Trophoblast cell (in vitro differentiated cells and primary cell): ENCODE results near the gene OLFM2.

Experiments
- DNase-seq, 2 donors: peaks; one replicate each; pipeline ENCODE4 v3.0.0-alpha.2; 2016
- H2AFZ ChIP-seq: 2 replicates; pipeline ENCODE4 v1.6.1; 2013; ENCODE audit warnings: low read length, moderate library complexity, mild to moderate bottlenecking; ENCODE audit not compliant: insufficient read depth, poor library complexity
- H2AK5ac ChIP-seq: 2 replicates; pipeline ENCODE4 v1.6.1; 2013; ENCODE audit warnings: mild to moderate bottlenecking, low read length
- H2BK120ac ChIP-seq: 2 replicates; pipeline ENCODE4 v1.6.1; 2013; ENCODE audit warnings: low read length, mild to moderate bottlenecking, moderate library complexity; ENCODE audit not compliant: insufficient read depth, poor library complexity
- H2BK12ac ChIP-seq: 2 replicates; pipeline ENCODE4 v1.6.1; 2013; ENCODE audit warnings: mild to moderate bottlenecking, low read length, moderate library complexity
- H2BK5ac ChIP-seq: 2 replicates; pipeline ENCODE4 v1.6.1; 2013; ENCODE audit warnings: low read length, low read depth, moderate library complexity, mild to moderate bottlenecking; ENCODE audit not compliant: poor library complexity
- H3K14ac ChIP-seq: 2 replicates; pipeline ENCODE4 v1.6.1; 2013; ENCODE audit warnings: mild to moderate bottlenecking, low read length
- H3K18ac ChIP-seq: 2 replicates; pipeline ENCODE4 v1.6.1; 2013; ENCODE audit warnings: mild to moderate bottlenecking, low read length
- H3K23ac ChIP-seq: 2 replicates; pipeline ENCODE4 v1.6.1; 2013; ENCODE audit warnings: low read length
- H3K27ac ChIP-seq: 2 replicates; pipeline ENCODE4 v1.5.1; 2013; ENCODE audit warnings: low read depth, mild to moderate bottlenecking, inconsistent platforms, low read length, moderate library complexity
- H3K27me3 ChIP-seq: 2 replicates; pipeline ENCODE4 v1.6.1; 2013; ENCODE audit warnings: inconsistent platforms, mild to moderate bottlenecking, low read length, moderate library complexity; ENCODE audit not compliant: insufficient read depth
- H3K36me3 ChIP-seq, 2 experiments: 1 replicate in 1 of 2; 2 replicates in 1 of 2; pipeline ENCODE4 v1.6.1; 2013; ENCODE audit warnings: low read length in 2 of 2, mild to moderate bottlenecking in 2 of 2, moderate library complexity in 1 of 2; ENCODE audit not compliant: insufficient read depth in 2 of 2, control insufficient read depth in 1 of 2
- H3K4ac ChIP-seq: 2 replicates; pipeline ENCODE4 v1.6.1; 2013; ENCODE audit warnings: low read depth, mild to moderate bottlenecking, low read length, moderate library complexity
- H3K4me1 ChIP-seq, 2 experiments: 1 replicate in 1 of 2; 2 replicates in 1 of 2; pipeline ENCODE4 v1.6.1; 2013; ENCODE audit warnings: low read length in 2 of 2, mild to moderate bottlenecking in 2 of 2, moderate library complexity in 1 of 2; ENCODE audit not compliant: insufficient read depth in 2 of 2, control insufficient read depth in 1 of 2
- H3K4me2 ChIP-seq: 2 replicates; pipeline ENCODE4 v1.6.1; 2013; ENCODE audit warnings: inconsistent platforms, mild to moderate bottlenecking, low read length, moderate library complexity
- H3K4me3 ChIP-seq: 2 replicates; pipeline ENCODE4 v1.5.1; 2013; ENCODE audit warnings: mild to moderate bottlenecking, low read depth, low read length, inconsistent platforms
- H3K79me1 ChIP-seq: one replicate; pipeline ENCODE4 v1.6.1; 2013; ENCODE audit warnings: low read length
- H3K79me2 ChIP-seq: 2 replicates; pipeline ENCODE4 v1.6.1; 2013; ENCODE audit warnings: low read length, mild to moderate bottlenecking; ENCODE audit not compliant: control insufficient read depth, insufficient read depth, poor library complexity
- H3K9ac ChIP-seq: 2 replicates; pipeline ENCODE4 v1.6.1; 2013; ENCODE audit warnings: mild to moderate bottlenecking, low read length
- H3K9me3 ChIP-seq: 2 replicates; pipeline ENCODE4 v1.6.1; 2013; ENCODE audit warnings: low read depth, mild to moderate bottlenecking, control low read depth, inconsistent platforms, low read length; ENCODE audit not compliant: insufficient read depth
- H4K12ac ChIP-seq: 2 replicates; pipeline ENCODE4 v1.6.1; 2013; ENCODE audit warnings: low read depth, mild to moderate bottlenecking, low read length, moderate library complexity
- H4K8ac ChIP-seq: 2 replicates; pipeline ENCODE4 v1.6.1; 2013; ENCODE audit warnings: low read depth, mild to moderate bottlenecking, low read length, moderate library complexity
- H4K91ac ChIP-seq: one replicate; pipeline ENCODE4 v1.6.1; 2013; ENCODE audit warnings: low read depth, mild to moderate bottlenecking, low read length, moderate library complexity
- WGBS: extraction: QIAGEN DNeasy Blood & Tissue Kit; methylation state at CpG from one replicate; pipeline ENCODE4 v1.1.7; 2013; ENCODE audit warnings: missing lambda C conversion rate; ENCODE audit not compliant: insufficient read length, insufficient coverage; ENCODE audit errors: extremely low coverage; 5-methylcytosine and 5-hydroxymethylcytosine counted together

Gene OLFM2

DNA sequence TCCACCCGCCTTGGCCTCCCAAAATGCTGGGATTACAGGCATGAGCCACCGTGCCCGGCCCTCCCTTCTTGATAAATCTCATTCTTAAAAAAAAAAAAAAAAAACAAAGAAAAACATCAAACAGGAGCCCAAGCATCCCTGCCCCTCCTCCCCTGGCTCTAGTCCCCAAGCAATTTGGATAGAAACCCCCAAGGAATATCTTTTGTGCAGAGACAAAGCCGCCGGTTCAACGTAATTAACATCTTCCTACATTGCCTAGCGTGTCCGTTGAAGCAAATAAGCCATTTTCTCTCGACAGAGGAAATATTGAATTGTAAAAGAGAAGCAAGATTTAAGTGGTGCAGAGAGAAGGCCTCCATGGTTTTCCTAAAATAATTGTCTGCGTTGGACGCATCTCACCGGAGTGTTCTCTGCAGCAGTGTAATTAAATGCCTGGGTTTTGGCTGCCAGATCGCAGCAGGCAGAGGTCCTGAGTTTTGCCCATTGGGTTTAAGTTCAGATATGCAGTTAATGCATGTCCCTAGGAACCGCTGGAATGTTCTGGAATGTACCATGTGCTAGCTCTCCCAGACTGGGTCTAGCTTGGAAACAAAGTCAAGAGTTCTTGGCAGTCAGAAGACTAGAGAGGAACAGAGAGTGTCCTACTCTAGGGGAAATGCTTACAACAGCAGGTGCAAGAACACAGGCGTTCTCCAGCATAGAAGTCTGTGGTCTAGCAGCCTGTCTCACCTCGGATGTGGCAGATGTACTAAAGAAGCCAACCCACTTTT, 70.4 kb downstream of the OLFM2 start:
- Histone ChIP-seq H4K8ac (no peak overlapping the region), H3K18ac (no peak overlapping the region), H3K9me3 (peaks cover 2% of the 10 kb centered on the region), H3K36me3 (no peaks in the 10 kb centered on the region), H3K27me3 (no peaks in the 10 kb centered on the region), H3K4me2 (no peak overlapping the region), H2BK5ac (no peak overlapping the region), H3K79me2 (no peaks in the 10 kb centered on the region), H3K23ac (no peak overlapping the region), H2AK5ac (no peak overlapping the region), H3K14ac (no peak overlapping the region), H2BK120ac (no peak overlapping the region), H3K4me3 (no peak overlapping the region), H3K4ac (no peak overlapping the region), H3K9ac (no peak overlapping the region), H4K91ac (no peak overlapping the region), H2AFZ (no peak overlapping the region), H2BK12ac (no peak overlapping the region), H4K12ac (no peak overlapping the region), H3K79me1 (no peaks in the 10 kb centered on the region), H3K4me1 (no peaks in the 10 kb centered on the region), H3K27ac (no peak overlapping the region)
- WGBS = no CpG with 5 or more reads among the region's 16 CpGs
- DNase-seq = no peak

DNA sequence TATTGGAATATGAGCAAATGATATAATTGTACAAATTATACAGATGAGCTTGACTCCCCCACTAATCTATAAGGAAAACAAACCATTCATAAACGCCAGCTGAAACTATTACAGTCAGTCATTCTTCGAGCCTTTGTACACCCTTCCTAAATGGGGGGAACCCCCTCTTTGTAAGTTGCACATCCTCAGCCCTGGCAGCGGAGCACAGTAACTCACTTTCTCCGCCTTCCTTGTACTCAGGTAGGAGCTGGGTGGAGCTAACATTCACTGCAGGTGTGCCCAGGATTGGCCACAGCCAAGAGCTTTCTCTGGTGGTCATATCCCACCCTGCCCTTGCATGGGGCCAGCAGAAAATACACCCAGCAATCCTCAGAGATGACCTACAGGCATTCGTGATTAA, 72.6 kb downstream of the OLFM2 start:
- no peak overlapping the region for H2BK120ac ChIP-seq
- no peak overlapping the region for H3K27ac ChIP-seq
- no peaks in the 10 kb centered on the region for H3K9me3 ChIP-seq
- H2BK5ac ChIP-seq = no peak overlapping the region
- no peaks in the 10 kb centered on the region for H3K4me1 ChIP-seq
- no peak overlapping the region for H2AK5ac ChIP-seq
- H4K8ac ChIP-seq = no peak overlapping the region
- H3K4ac ChIP-seq = no peak overlapping the region
- no peak overlapping the region for H2BK12ac ChIP-seq
- no peak overlapping the region for H3K14ac ChIP-seq
- no peak overlapping the region for H4K12ac ChIP-seq
- H3K9ac ChIP-seq = no peak overlapping the region
- DNase-seq = no peak
- H3K23ac ChIP-seq = no peak overlapping the region
- no peaks in the 10 kb centered on the region for H3K36me3 ChIP-seq
- no peaks in the 10 kb centered on the region for H3K79me2 ChIP-seq
- no peak overlapping the region for H3K4me2 ChIP-seq
- no peaks in the 10 kb centered on the region for H3K79me1 ChIP-seq
- no peak overlapping the region for H4K91ac ChIP-seq
- no peaks in the 10 kb centered on the region for H3K27me3 ChIP-seq
- no CpG with 5 or more reads among the region's 5 CpGs for WGBS
- H3K18ac ChIP-seq = no peak overlapping the region
- no peak overlapping the region for H2AFZ ChIP-seq
- no peak overlapping the region for H3K4me3 ChIP-seq

DNA sequence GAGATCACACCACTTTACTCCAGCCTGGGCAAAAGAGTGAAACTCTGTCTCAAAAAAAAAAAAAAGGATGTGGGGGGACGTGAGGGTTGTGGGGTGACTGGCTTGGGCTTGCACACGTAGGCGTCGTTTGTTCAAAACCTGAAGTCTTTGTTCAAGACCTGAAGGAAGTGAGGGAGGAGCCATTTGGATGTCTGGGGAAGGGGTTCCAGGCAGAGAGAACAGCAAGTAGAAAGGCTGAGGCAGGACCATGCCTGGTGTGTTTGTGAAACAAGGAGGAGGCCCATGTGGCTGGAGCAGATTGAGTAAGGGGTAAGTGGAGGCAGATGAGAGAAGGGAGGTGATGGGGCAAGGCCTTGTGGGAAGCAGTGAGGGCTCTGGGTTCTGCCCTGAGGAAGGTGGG, 73.4 kb downstream of the OLFM2 start:
- H3K9ac ChIP-seq = no peak overlapping the region
- no CpG with 5 or more reads among the region's 4 CpGs for WGBS
- no peak for DNase-seq
- H4K12ac ChIP-seq = no peak overlapping the region
- H2BK120ac ChIP-seq = no peak overlapping the region
- no peaks in the 10 kb centered on the region for H3K27me3 ChIP-seq
- H3K79me2 ChIP-seq = no peaks in the 10 kb centered on the region
- no peak overlapping the region for H3K14ac ChIP-seq
- no peaks in the 10 kb centered on the region for H3K36me3 ChIP-seq
- no peak overlapping the region for H4K8ac ChIP-seq
- H3K18ac ChIP-seq = no peak overlapping the region
- no peak overlapping the region for H3K4ac ChIP-seq
- H4K91ac ChIP-seq = no peak overlapping the region
- H2AFZ ChIP-seq = no peak overlapping the region
- H2AK5ac ChIP-seq = no peak overlapping the region
- no peaks in the 10 kb centered on the region for H3K79me1 ChIP-seq
- no peak overlapping the region for H2BK12ac ChIP-seq
- H2BK5ac ChIP-seq = no peak overlapping the region
- H3K4me3 ChIP-seq = no peak overlapping the region
- H3K4me2 ChIP-seq = no peak overlapping the region
- H3K9me3 ChIP-seq = no peaks in the 10 kb centered on the region
- no peak overlapping the region for H3K27ac ChIP-seq
- H3K23ac ChIP-seq = no peak overlapping the region
- peaks cover under 1% of the 10 kb centered on the region in 2 experiments for H3K4me1 ChIP-seq

DNA sequence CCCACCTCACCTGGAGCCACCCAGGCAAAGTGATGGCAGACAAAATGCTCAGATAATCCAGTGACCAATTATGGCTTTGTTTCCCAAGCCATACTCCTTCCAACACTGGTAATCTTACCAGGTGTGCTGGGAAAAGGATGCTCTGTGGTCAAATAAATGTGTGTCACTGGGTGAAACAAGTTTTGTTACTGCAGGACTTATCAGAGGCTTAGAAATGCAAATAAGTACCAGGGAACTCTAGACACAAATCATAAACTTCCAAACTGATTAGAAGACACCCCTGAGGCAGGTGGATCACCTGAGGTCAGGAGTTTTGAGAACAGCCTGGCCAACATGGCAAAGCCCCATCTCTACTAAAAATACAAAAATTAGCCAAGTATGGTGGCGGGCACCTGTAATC, 74.8 kb downstream of the OLFM2 start:
- Histone ChIP-seq H2BK5ac (no peak overlapping the region), H3K4me2 (no peak overlapping the region), H4K91ac (no peak overlapping the region), H2AK5ac (no peak overlapping the region), H3K79me1 (no peaks in the 10 kb centered on the region), H3K14ac (no peak overlapping the region), H2BK120ac (no peak overlapping the region), H3K36me3 (peaks cover 0 to 4% of the 10 kb centered on the region in 2 experiments), H3K27me3 (no peaks in the 10 kb centered on the region), H3K9ac (no peak overlapping the region), H3K9me3 (no peaks in the 10 kb centered on the region), H4K8ac (no peak overlapping the region), H3K23ac (no peak overlapping the region), H3K4me1 (peaks cover 3 to 4% of the 10 kb centered on the region in 2 experiments), H3K18ac (no peak overlapping the region), H2BK12ac (no peak overlapping the region), H3K4me3 (no peak overlapping the region), H3K79me2 (no peaks in the 10 kb centered on the region), H4K12ac (no peak overlapping the region), H2AFZ (no peak overlapping the region), H3K27ac (no peak overlapping the region), H3K4ac (no peak overlapping the region)
- no CpG with 5 or more reads among the region's 1 CpG for WGBS
- no peak for DNase-seq
